Motor neuron (in vitro differentiated cells): ENCODE results near the gene TMEM229A. TPM values are rescaled to one million over a fixed set of nuclear protein-coding genes. Genes with fewer than 3 reads are reported as not detected.
"Not testable (repeated sequence)": the region's sequence is repeated elsewhere in the genome, so short reads cannot be mapped to it uniquely, and the experiment has no call there.

ENCODE experiments used
- ATAC-seq, 8 experiments: fragments of 200-7000 bp; cut with Tn5 transposase; replicated peaks in 6 of 8; 2 replicates each; pipeline ENCODE4 v1.8.0; 2021; ENCODE audit warnings: mild to moderate bottlenecking in 8 of 8, moderate library complexity in 8 of 8
- H3K27ac ChIP-seq, 2 donors: fragments of 250-450 bp; sonication (Bioruptor Pico); 2 replicates each; pipeline ENCODE4 v1.9.0; 2021; ENCODE audit warnings: antibody characterized with exemption in 2 of 2, mild to moderate bottlenecking in 2 of 2, moderate library complexity in 1 of 2
- H3K4me1 ChIP-seq, 2 donors: fragments of 250-450 bp; sonication (Bioruptor Pico); replicated peaks in 1 of 2; 2 replicates each; pipeline ENCODE4 v1.6.1; 2021; ENCODE audit warnings: antibody characterized with exemption in 2 of 2, mild to moderate bottlenecking in 2 of 2, moderate library complexity in 1 of 2
- H3K4me3 ChIP-seq, 5 donors: fragments of 250-450 bp; sonication (Bioruptor Pico); 2 replicates each; pipeline ENCODE4 v1.9.0; 2021; ENCODE audit warnings: antibody characterized with exemption in 5 of 5, mild to moderate bottlenecking in 5 of 5, moderate library complexity in 4 of 5
- whole genome bisulfite sequencing, 10 experiments: fragments of 450-650 bp; shearing (Covaris generic); methylation state at CpG; one replicate each; pipeline ENCODE4 v1.0.0; 2022; 5-methylcytosine and 5-hydroxymethylcytosine counted together
- in situ Hi-C, 9 experiments: fragments of 400-800 bp; cut with MboI; loops; one replicate each; pipeline ENCODE4 v1.15.0; 2021; ENCODE audit warnings: low sequenced_read_pairs in 9 of 9, low pct_unique_long_range_greater_than_20kb in 2 of 9; ENCODE audit not compliant: unreplicated experiment in 9 of 9
- total RNA-seq, 8 experiments: library from RNA; unstranded; fragments of 300-600 nt; gene quantifications; 2 replicates each; pipeline versions ENCODE4 v1.2.3 to v1.2.4, GENCODE V29; 2022

The TMEM229A gene
- total RNA-seq = 1 to 10 TPM in 3 of 8 experiments, under 1 TPM in 3, not detected in 2; 0.57 to 2.6 (median 0.96) TPM

DNA sequence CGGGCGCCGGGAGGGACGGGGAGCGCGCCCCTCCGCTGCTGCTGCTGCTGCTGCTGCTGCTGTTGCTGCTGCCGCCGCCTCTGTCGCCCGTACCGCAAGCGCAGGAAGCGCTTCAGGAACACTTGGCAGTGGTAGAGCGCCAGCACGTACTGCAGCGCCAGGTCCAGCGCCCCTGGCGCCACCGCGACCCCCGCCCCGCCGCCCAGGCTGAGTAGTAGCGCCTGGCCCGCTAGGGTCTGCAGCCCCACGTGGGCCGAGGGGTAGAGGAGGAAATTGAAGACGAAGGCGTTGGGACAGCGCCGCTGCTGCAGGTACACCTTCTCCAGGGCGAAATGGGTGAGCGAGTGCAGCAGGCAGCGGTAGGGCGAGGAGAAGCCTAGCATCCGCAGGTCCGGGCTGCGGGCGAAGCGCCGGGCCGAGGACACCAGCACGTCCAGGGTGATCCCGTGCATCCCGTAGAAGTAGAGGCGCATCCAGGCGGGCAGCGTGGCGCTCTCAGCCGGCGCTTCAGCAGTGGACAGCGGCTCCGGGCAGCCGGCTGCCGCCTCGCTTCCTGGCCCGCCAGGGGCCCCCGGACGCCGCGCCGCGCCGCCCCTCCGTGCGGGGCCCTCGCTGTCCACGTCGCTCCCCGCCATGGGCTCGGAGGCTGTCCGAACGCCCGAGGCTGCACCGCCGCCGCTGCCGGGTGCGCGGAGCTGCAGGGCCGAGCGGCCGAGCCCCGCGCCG lies at the start of gene TMEM229A:
Gene TMEM229A, minus strand, starts transcription at position 699 of the 726 bp plus-strand sequence. Its CDS starts 64 bp downstream, at position 635.
- in situ Hi-C loops = no loop called here
- WGBS, 10 experiments = 0 to 5% methylated on average over 3 to 4 of the region's 87 CpGs; no CpG with 5 or more reads in 8 of the 10 experiments

DNA sequence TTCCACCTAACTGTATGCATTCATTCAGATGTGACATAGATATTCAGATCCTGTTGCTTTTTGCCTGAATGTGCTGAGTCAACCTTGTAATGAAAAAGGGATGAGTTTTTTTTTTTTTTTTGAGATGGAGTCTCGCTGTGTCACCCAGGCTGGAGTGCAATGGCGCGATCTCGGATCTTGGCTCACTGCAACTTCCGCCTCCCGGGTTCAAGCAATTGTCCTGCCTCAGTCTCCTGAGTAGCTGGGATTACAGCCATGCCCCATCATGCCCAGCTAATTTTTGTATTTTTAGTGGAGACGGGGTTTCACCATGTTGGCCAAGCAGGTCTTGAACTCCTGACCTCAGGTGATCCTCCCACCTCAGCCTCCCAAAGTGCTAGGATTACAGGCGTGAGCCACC lies 49.4 kb upstream of the TMEM229A start:
- ATAC-seq = peak in 1 of 8 experiments; percentile 18
- H3K4me3 ChIP-seq, H3K4me1 ChIP-seq, H3K27ac ChIP-seq, in situ Hi-C loops: not testable (repeated sequence)
- WGBS, 10 experiments = 38 to 100% (median 97%) methylated on average over 1 to 8 of the region's 8 CpGs; no CpG with 5 or more reads in 2 of the 10 experiments

More for the DNA sequence above, at the start of gene TMEM229A:
- Histone ChIP-seq H3K4me1 (peaks cover 0 to 7% of the 10 kb centered on the region in 2 donors), H3K4me3 (peak within 1 kb of the TSS; percentile 42 to 77 (median 54)), H3K27ac (peak within 1 kb of the TSS in 1 of 2 donors; percentile 2)
- ATAC-seq = peak; percentile 80 to 93 (median 87)

DNA sequence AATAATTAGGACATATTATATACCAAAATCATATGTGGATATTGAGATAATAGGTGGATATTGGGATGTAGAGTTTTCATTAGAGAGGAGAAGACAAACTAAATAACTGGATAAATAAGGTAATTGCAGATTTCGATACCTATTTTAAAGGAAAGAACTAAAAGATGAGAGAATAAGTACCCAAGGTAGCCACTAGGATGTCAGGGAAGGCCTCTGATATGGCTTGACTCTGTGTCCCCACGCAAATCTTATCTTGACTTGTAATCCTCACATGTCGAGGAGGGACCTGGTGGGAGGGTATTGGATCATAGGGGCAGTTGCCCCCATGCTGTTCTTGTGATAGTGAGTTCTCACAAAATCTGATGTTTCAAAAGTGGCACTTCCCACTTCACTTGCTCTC lies 44.7 kb upstream of the TMEM229A start:
- no peaks in the 10 kb centered on the region for H3K4me1 ChIP-seq
- no peak for ATAC-seq
- H3K4me3 ChIP-seq = no peak overlapping the region
- H3K27ac ChIP-seq = no peak overlapping the region
- in situ Hi-C loops = no loop called here
- WGBS, 10 experiments = 0 to 100% (median 78%) methylated on average over 1 to 3 of the region's 3 CpGs; no CpG with 5 or more reads in 1 of the 10 experiments

DNA sequence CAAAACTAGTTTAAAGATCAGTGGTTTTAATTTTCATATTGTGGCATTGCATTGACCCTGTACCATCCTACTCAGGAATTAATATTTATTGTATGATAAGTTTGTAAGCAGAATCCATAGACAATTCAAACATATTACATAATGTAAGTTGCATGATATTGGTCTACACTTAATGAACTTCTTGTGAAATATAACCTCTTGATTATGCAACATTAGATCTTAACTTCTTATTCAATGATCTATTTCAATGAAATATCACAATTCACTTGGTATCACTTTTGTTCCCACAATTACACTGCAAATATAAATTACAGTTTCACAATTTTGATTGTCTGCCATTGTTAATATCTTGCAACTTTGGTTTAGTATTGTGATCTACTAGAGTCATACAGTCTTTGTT lies 44.0 kb upstream of the TMEM229A start:
- Histone ChIP-seq H3K4me3 (no peak overlapping the region), H3K4me1 (no peaks in the 10 kb centered on the region)

DNA sequence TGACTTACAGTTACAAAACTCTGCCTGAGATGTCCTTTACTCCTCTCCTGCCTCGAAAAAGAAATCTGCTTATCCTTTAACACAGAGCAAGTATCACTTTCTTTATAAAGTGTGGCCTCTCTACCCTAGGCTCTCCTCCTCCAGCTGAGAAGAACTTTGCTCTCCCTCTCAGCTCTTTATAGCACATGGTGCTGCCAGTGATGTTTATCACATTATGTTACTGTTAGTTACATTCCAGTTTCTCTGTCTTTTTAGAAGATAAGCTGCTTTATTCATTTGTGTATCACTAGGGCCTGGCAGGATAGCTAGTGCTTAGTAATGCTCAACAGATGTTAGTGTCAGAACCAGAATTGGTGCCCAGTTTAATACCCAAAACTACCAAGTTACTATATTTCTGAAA lies 41.1 kb upstream of the TMEM229A start:
- in situ Hi-C loops = no loop called here
- Histone ChIP-seq H3K4me3 (no peak overlapping the region), H3K4me1 (no peaks in the 10 kb centered on the region), H3K27ac (no peak overlapping the region)
- no peak for ATAC-seq
- 0 to 100% (median 43%) methylated on average over 1 of the region's 1 CpG; no CpG with 5 or more reads in 5 of the 10 experiments for WGBS, 10 experiments

More for the DNA sequence above, 44.0 kb upstream of the TMEM229A start:
- no peak for ATAC-seq
- no peak overlapping the region for H3K27ac ChIP-seq
- in situ Hi-C loops = no loop called here

DNA sequence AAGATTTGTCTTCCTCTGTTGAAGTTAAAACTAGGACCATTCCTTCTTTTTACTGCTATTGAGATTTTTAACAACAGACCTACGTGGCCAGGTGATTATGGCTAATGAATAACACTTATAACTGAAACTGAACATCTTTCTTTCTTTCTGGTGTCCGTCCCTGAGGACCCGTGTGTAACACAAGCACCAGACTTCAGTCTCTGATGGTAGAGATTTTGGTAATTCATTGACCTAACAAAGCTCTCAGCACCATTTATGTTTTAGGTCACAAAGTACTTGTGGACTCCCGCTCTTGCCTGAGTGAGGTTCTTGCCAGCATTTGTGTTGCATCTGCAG lies 40.4 kb upstream of the TMEM229A start:
- in situ Hi-C loops = no loop called here
- WGBS, 10 experiments = 0 to 100% (median 81%) methylated on average over 1 to 4 of the region's 4 CpGs
- Histone ChIP-seq H3K4me3 (no peak overlapping the region), H3K27ac (no peak overlapping the region), H3K4me1 (no peaks in the 10 kb centered on the region)
- ATAC-seq = no peak

DNA sequence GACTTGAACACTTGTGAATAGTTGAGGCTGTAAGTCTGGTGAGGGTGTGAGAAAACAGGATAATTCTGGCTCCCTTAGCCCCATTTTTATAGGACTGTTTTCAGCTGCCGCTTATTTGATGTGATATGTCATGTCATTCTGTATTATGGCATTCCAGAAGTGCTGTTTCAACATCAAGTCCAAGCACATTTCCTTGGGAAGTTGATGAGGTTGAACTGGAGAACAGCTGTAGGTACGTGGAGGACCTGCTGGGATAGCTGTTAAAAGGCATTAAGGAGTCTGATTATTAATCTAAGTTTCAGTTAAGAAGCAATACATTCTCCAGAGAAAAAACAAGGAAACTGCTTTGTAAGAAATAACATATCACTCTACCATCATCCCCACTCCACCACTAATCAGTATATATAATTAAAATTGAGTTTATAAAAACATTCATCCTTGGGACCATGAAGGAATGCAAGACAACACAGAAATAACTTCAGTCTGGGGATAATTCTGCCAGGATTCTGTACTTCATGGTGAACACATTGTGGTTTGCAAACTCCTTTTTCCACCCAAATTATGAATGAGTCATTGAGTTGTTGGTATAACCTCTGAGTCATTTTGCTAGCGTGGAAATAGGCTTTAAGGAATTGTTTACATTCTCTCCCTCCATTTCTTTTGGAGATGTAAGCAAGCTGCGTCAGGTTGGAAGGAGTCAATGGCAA lies 39.9 kb upstream of the TMEM229A start:
- in situ Hi-C loops = no loop called here
- peak in 3 of 8 experiments; percentile 34 to 70 (median 56) for ATAC-seq
- Histone ChIP-seq H3K4me1 (no peaks in the 10 kb centered on the region), H3K4me3 (no peak overlapping the region), H3K27ac (no peak overlapping the region)
- 4 to 100% (median 61%) methylated on average over 1 to 4 of the region's 4 CpGs; no CpG with 5 or more reads in 1 of the 10 experiments for WGBS, 10 experiments

DNA sequence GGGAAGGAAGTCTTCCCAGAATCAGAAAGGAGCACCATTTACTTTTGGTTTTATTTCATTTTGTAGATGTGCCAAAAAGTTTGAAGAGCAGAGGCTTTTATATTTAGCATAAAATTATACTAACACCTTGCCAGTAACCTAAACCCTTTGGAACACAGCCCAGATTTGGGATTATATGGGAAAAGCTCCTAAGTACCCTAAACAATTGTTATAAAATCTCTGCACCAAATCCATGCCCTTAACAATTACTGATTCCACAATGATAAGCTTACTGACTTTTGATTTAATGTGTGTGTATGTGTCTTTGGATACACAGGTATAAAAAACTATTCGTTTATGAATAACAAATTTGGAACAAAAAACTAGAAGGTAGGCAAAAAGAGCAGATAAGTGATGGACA lies 39.0 kb upstream of the TMEM229A start:
- no peak overlapping the region for H3K27ac ChIP-seq
- H3K4me3 ChIP-seq = no peak overlapping the region
- ATAC-seq = no peak
- in situ Hi-C loops = no loop called here
- no peaks in the 10 kb centered on the region for H3K4me1 ChIP-seq
- 8 to 75% (median 56%) methylated on average over 1 of the region's 1 CpG; no CpG with 5 or more reads in 3 of the 10 experiments for WGBS, 10 experiments

DNA sequence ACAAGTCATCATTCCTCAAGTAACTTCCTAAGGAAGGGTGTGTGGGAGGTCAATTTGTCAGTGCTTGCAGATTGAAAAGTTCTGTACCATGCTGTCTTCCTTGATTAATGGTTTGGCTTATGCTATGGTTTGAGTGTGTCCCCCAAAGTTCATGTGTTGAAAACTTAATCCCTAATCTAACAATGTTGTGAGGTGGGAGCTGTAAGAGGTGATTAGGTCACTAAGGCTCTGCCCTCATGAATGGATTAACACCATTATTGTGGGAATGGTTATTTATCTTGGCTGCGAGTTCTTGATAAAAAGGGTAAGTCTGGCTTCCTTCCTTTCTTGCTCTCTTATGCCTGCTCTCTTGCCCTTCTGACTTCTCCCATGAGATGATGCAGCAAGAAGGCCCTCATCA lies 29.3 kb upstream of the TMEM229A start:
- Histone ChIP-seq H3K4me1 (no peaks in the 10 kb centered on the region), H3K4me3 (no peak overlapping the region), H3K27ac (no peak overlapping the region)
- 14 to 89% (median 73%) methylated on average over 1 of the region's 1 CpG; no CpG with 5 or more reads in 4 of the 10 experiments for WGBS, 10 experiments
- ATAC-seq = no peak
- in situ Hi-C loops = no loop called here

DNA sequence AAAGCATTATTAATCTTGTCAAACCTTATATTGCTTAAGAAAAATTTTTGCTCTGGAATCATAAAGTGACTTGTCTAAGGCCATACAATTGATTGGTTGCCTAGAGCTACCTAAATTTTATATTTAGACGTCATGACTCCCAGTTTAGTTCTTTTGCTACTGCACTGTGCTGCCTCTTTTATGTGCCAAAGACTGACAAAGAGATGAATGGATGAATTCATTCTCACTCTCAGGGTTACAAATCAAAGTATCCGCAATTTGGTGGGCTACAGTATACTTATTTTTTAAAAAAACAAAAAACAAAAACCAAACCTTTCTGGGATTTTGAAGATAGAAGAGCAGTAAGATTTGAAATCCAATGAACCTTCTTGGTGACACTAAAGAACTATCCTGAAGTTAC lies 27.7 kb upstream of the TMEM229A start:
- Histone ChIP-seq H3K27ac (no peak overlapping the region), H3K4me3 (no peak overlapping the region), H3K4me1 (no peaks in the 10 kb centered on the region)
- 17 to 94% (median 80%) methylated on average over 1 to 2 of the region's 2 CpGs; no CpG with 5 or more reads in 1 of the 10 experiments for WGBS, 10 experiments
- in situ Hi-C loops = no loop called here
- no peak for ATAC-seq

DNA sequence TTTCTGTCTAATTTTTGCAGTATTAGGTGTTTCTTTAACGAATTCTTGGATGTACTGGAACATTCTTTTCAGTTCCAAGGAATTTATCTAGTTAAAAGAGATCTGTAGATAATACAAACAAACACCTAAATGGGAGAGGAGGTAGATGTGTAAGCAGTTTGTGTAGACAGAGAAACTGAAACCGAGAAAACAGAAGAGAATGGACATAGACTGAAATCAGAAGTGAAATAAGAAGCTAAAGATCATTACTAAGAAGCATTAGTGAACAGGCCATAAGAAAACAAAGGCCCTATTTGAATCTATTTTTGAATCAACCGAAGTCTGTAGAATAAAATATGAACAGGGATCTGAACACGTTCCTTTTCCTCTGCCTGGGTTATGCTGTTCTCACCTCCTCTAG lies 26.5 kb upstream of the TMEM229A start:
- in situ Hi-C loops = no loop called here
- no peak for ATAC-seq
- H3K27ac ChIP-seq = no peak overlapping the region
- H3K4me1 ChIP-seq = no peaks in the 10 kb centered on the region
- WGBS, 10 experiments = 0 to 94% (median 78%) methylated on average over 1 to 4 of the region's 4 CpGs; no CpG with 5 or more reads in 1 of the 10 experiments
- no peak overlapping the region for H3K4me3 ChIP-seq

DNA sequence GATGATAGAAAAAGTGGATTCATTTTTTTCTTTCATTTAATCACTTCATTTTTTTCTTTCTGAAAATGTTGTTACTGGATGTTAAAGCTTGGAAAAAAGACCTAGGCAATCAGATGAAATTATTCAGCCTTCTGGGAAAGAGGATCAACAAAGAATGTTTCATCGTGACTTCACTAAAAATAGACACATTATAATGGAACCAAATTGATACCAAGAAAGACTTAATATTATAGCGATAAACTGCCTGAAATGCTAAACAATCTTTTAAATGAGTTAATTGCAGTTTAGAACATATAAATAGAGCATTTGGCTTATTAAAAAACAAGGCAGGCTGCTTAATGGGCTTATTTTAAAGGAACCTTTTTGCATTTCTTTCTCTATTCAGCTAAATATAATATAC lies 25.6 kb upstream of the TMEM229A start:
- Histone ChIP-seq H3K4me1 (no peaks in the 10 kb centered on the region), H3K4me3 (no peak overlapping the region), H3K27ac (no peak overlapping the region)
- 11 to 100% (median 86%) methylated on average over 1 to 2 of the region's 2 CpGs; no CpG with 5 or more reads in 1 of the 10 experiments for WGBS, 10 experiments
- no peak for ATAC-seq
- in situ Hi-C loops = no loop called here

DNA sequence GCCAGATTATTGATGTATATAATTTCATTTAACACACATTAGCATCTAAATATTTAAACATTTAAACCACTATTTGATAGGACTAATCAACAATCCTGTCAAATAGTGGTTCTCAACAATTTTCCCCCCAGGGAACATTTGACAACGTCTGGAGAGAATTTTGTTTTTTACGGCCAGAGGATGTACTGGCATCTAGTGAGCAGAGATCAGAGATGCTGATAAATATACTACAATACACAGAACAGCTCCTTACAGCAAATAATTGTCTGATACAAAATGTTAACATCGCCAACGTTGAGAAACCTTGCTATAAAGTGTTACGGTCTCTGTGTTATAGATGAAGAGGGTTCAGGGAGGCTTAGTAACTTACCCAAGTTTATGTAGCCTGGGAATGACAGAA lies 25.0 kb upstream of the TMEM229A start:
- H3K4me3 ChIP-seq = no peak overlapping the region
- no peak for ATAC-seq
- in situ Hi-C loops = no loop called here
- H3K27ac ChIP-seq = no peak overlapping the region
- WGBS, 10 experiments = 14 to 93% (median 72%) methylated on average over 2 to 5 of the region's 5 CpGs; no CpG with 5 or more reads in 1 of the 10 experiments
- no peaks in the 10 kb centered on the region for H3K4me1 ChIP-seq
